ENCODE results near the gene MYPOP. TPM values are rescaled to one million over a fixed set of nuclear protein-coding genes. Genes with fewer than 3 reads are reported as not detected.

Gene MYPOP
- total and polyA plus RNA-seq, 2 of the 13 experiments (the other 11 are each of a cell fraction or from before 2014, with no cell fraction given), result 2.3 to 2.7 TPM

DNA sequence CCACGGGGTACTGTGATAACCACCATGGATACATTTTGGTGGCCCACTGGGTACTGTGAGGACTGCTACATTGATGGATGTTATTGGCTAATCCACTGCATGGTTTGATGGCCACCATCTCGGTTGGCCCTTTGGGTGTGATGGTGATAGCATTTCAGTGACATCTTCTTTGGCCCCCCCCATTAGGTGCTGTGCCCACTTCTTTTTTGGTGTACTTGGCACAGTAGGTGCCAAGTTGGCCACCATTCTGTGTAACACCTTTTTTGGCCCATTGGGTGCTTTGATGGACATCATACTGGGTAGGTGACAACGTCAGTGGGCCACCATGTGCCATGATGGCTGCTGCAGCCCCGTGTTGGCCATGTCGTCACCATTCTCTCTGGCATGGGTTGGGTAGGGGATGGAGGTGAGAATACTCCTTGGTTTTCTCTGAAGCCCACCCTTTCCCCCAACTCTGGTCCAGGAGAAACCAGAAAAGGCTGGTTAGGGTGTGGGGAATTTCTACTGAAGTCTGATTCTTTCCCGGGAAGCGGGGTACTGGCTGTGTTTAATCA lies 29.1 kb downstream of the MYPOP start (continued):
- TF ChIP-seq, protein P1, sequence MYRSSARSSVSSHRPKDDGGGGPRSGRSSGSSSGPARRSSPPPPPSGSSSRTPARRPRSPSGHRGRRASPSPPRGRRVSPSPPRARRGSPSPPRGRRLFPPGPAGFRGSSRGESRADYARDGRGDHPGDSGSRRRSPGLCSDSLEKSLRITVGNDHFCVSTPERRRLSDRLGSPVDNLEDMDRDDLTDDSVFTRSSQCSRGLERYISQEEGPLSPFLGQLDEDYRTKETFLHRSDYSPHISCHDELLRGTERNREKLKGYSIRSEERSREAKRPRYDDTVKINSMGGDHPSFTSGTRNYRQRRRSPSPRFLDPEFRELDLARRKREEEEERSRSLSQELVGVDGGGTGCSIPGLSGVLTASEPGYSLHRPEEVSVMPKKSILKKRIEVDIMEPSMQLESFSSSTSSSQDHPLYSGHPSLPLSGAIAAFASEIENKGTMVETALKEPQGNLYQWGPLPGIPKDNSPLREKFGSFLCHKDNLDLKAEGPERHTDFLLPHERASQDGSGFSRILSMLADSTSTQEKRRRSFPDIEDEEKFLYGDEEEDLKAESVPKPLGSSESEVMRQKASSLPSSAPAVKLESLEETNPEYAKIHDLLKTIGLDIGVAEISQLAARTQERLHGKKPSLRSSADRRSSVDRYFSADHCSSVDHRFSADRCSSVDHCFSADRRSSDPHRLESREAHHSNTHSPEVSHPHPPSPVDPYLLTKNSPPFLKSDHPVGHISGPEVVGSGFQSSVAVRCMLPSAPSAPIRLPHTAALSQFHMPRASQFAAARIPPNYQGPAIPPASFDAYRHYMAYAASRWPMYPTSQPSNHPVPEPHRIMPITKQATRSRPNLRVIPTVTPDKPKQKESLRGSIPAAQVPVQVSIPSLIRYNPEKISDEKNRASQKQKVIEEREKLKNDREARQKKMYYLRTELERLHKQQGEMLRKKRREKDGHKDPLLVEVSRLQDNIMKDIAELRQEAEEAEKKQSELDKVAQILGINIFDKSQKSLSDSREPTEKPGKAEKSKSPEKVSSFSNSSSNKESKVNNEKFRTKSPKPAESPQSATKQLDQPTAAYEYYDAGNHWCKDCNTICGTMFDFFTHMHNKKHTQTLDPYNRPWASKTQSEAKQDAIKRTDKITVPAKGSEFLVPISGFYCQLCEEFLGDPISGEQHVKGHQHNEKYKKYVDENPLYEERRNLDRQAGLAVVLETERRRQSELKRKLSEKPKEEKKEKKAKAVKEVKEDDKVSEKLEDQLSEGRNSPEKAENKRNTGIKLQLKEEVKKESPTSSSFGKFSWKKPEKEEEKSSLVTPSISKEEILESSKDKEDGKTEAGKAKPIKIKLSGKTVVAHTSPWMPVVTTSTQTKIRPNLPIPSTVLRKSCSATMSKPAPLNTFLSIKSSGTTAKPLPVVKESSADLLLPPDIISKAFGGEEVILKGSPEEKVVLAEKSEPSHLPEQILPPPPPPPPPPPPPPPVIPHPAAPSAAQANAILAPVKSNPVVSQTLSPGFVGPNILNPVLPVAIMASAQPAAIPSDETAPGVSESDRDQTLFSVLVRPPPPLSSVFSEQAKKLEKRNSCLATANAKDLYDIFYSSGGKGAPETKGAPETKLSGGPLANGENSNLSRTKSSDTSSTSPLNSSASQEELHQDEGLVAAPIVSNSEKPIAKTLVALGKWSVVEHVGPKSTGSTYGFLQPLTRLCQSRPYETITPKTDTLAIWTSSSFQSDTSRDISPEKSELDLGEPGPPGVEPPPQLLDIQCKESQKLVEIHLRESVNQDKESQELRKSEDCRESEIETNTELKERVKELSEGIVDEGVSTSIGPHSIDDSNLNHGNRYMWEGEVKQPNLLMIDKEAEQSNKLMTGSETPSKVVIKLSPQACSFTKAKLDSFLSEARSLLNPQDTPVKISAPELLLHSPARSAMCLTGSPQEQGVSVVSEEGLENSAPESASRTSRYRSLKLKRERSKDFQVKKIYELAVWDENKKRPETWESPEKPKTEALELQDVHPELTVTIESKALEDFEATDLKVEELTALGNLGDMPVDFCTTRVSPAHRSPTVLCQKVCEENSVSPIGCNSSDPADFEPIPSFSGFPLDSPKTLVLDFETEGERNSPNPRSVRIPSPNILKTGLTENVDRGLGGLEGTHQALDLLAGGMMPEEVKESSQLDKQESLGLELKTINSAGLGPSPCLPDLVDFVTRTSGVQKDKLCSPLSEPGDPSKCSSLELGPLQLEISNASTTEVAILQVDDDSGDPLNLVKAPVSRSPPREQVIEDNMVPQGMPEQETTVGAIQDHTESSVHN (CRISPR knock-in tag; IDR thresholded peaks at IDR 0.05), result no peak
- no peak for TF ChIP-seq BORCS8-MEF2B (CRISPR knock-in tag; IDR thresholded peaks at IDR 0.05)
- TF ChIP-seq SMYD3 (CRISPR knock-in tag; IDR thresholded peaks at IDR 0.05), result no peak
- no peak for TF ChIP-seq SP2 (CRISPR knock-in tag; IDR thresholded peaks at IDR 0.05)
- TF ChIP-seq, protein P2, sequence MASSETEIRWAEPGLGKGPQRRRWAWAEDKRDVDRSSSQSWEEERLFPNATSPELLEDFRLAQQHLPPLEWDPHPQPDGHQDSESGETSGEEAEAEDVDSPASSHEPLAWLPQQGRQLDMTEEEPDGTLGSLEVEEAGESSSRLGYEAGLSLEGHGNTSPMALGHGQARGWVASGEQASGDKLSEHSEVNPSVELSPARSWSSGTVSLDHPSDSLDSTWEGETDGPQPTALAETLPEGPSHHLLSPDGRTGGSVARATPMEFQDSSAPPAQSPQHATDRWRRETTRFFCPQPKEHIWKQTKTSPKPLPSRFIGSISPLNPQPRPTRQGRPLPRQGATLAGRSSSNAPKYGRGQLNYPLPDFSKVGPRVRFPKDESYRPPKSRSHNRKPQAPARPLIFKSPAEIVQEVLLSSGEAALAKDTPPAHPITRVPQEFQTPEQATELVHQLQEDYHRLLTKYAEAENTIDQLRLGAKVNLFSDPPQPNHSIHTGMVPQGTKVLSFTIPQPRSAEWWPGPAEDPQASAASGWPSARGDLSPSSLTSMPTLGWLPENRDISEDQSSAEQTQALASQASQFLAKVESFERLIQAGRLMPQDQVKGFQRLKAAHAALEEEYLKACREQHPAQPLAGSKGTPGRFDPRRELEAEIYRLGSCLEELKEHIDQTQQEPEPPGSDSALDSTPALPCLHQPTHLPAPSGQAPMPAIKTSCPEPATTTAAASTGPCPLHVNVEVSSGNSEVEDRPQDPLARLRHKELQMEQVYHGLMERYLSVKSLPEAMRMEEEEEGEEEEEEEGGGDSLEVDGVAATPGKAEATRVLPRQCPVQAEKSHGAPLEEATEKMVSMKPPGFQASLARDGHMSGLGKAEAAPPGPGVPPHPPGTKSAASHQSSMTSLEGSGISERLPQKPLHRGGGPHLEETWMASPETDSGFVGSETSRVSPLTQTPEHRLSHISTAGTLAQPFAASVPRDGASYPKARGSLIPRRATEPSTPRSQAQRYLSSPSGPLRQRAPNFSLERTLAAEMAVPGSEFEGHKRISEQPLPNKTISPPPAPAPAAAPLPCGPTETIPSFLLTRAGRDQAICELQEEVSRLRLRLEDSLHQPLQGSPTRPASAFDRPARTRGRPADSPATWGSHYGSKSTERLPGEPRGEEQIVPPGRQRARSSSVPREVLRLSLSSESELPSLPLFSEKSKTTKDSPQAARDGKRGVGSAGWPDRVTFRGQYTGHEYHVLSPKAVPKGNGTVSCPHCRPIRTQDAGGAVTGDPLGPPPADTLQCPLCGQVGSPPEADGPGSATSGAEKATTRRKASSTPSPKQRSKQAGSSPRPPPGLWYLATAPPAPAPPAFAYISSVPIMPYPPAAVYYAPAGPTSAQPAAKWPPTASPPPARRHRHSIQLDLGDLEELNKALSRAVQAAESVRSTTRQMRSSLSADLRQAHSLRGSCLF (CRISPR knock-in tag; IDR thresholded peaks at IDR 0.05; ENCODE audit: borderline replicate concordance), result 0 out of 2 replicates have a peak, but pooled peaks have one; percentile 50
- TF ChIP-seq, protein P3, sequence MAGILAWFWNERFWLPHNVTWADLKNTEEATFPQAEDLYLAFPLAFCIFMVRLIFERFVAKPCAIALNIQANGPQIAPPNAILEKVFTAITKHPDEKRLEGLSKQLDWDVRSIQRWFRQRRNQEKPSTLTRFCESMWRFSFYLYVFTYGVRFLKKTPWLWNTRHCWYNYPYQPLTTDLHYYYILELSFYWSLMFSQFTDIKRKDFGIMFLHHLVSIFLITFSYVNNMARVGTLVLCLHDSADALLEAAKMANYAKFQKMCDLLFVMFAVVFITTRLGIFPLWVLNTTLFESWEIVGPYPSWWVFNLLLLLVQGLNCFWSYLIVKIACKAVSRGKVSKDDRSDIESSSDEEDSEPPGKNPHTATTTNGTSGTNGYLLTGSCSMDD (CRISPR knock-in tag; IDR thresholded peaks at IDR 0.05), result no peak
- TF ChIP-seq YY1 (IDR thresholded peaks at IDR 0.05; ENCODE audit: insufficient read depth, insufficient replicate concordance, low read depth, low read length), result no peak
- no peak; the same call in 1 of the 2 replicates for TF ChIP-seq ZNF737 (CRISPR knock-in tag; IDR thresholded peaks at IDR 0.05; ENCODE audit: borderline replicate concordance)
- TF ChIP-seq, protein P4, sequence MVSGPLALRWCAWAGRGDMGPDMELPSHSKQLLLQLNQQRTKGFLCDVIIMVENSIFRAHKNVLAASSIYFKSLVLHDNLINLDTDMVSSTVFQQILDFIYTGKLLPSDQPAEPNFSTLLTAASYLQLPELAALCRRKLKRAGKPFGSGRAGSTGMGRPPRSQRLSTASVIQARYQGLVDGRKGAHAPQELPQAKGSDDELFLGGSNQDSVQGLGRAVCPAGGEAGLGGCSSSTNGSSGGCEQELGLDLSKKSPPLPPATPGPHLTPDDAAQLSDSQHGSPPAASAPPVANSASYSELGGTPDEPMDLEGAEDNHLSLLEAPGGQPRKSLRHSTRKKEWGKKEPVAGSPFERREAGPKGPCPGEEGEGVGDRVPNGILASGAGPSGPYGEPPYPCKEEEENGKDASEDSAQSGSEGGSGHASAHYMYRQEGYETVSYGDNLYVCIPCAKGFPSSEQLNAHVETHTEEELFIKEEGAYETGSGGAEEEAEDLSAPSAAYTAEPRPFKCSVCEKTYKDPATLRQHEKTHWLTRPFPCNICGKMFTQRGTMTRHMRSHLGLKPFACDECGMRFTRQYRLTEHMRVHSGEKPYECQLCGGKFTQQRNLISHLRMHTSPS (CRISPR knock-in tag; IDR thresholded peaks at IDR 0.05; ENCODE audit: low read depth), result no peak
- TF ChIP-seq, protein P5, sequence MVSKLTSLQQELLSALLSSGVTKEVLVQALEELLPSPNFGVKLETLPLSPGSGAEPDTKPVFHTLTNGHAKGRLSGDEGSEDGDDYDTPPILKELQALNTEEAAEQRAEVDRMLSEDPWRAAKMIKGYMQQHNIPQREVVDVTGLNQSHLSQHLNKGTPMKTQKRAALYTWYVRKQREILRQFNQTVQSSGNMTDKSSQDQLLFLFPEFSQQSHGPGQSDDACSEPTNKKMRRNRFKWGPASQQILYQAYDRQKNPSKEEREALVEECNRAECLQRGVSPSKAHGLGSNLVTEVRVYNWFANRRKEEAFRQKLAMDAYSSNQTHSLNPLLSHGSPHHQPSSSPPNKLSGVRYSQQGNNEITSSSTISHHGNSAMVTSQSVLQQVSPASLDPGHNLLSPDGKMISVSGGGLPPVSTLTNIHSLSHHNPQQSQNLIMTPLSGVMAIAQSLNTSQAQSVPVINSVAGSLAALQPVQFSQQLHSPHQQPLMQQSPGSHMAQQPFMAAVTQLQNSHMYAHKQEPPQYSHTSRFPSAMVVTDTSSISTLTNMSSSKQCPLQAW (CRISPR knock-in tag; IDR thresholded peaks at IDR 0.05), result no peak
